SK-N-MC (cell line): ENCODE data around the gene GPRC5C.
A peak's percentile ranks its signal among the peaks of the same experiment; 100 is the strongest.

Experiments
- DNase-seq: peaks from one replicate; pipeline ENCODE4 v3.0.0-alpha.2; 2011; ENCODE audit warnings: low read depth, low spot score
- H3K27ac ChIP-seq: fragments of 200-600 bp; sonication (generic); 2 replicates; pipeline ENCODE4 v1.5.1; 2016; ENCODE audit warnings: mixed run types
- H3K36me3 ChIP-seq: fragments of 200-600 bp; sonication (generic); 2 replicates; pipeline ENCODE4 v1.6.1; 2017; ENCODE audit warnings: antibody characterized with exemption, low read length, mixed read lengths; ENCODE audit not compliant: insufficient read depth
- H3K4me3 ChIP-seq: fragments of 200-600 bp; sonication (generic); 2 replicates; pipeline ENCODE4 v1.5.1; 2016
- H3K9ac ChIP-seq: fragments of 200-600 bp; sonication (generic); 2 replicates; pipeline ENCODE4 v1.8.0; 2017; ENCODE audit warnings: mixed run types, mixed read lengths; ENCODE audit not compliant: insufficient read length
- H3K9me3 ChIP-seq: fragments of 200-600 bp; sonication (generic); 2 replicates; pipeline ENCODE4 v1.6.1; 2017; ENCODE audit warnings: low read depth, mild to moderate bottlenecking, antibody characterized with exemption, low read length, moderate library complexity, mixed read lengths
- EZH2 ChIP-seq: fragments of 200-600 bp; sonication (generic); IDR thresholded peaks from one replicate; pipeline ENCODE4 v1.6.1; 2017; ENCODE audit warnings: antibody characterized with exemption
- FOXP2 ChIP-seq: optimal IDR thresholded peaks from 2 replicates; pipeline ENCODE3; 2011; ENCODE audit warnings: mild to moderate bottlenecking, moderate library complexity; ENCODE audit not compliant: insufficient read depth; ENCODE audit errors: extremely low read length, control extremely low read depth
- POLR2AphosphoS5 ChIP-seq: IDR thresholded peaks from 2 replicates; pipeline ENCODE4 v1.6.1; 2012; ENCODE audit warnings: mild to moderate bottlenecking, low read depth, low read length, borderline replicate concordance

GPRC5C gene

DNA sequence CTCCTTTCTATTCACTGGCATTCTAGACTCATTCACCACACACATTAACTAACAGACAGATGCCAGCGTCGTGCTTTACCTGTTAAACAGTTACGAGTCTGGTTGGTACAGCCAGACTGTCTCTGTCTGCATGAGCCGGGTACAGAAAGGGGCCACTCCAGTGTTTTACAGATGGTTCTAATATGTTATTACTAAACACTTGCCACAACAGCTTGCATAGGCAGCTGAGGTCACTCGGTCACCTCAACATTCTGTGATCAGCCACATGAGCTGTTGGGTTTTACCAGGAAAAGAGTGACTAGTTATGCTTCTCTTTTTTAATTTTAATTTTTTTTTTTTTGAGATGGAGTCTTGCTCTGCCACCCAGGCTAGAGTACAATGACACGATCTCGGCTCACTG lies 59.7 kb downstream of the GPRC5C start:
- Histone ChIP-seq H3K9me3 (no peaks in the 10 kb centered on the region), H3K4me3 (no peak overlapping the region), H3K36me3 (no peaks in the 10 kb centered on the region), H3K9ac (no peak overlapping the region), H3K27ac (no peak overlapping the region)
- DNase-seq: no peak
- TF ChIP-seq EZH2 (no peak), POLR2AphosphoS5 (no peak), FOXP2 (no peak)

DNA sequence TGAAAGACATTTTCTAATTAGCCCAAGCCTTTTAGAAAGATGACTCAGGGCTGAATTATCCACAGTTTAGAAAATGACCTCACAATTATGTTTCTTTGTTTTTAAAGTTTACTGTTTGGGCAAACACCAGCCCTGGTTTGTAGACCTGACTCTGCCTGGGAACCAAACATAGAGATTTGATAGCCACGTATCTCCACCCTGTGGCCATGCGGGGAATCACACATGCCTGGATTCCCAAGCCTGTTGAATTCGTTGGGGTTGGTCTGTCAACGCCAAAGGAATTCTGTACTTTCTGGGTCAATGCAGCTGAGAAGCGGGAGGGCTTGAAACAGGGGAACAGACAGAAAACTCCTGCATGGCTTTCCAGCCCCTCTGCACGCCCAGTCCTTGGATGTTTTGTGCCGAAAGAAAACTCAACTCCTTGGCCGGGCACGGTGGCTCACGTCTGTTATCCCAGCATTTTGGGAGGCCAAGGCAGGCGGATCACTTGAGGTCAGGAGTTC lies 61.5 kb downstream of the GPRC5C start:
- Histone ChIP-seq H3K27ac (no peak overlapping the region), H3K9me3 (no peaks in the 10 kb centered on the region), H3K4me3 (no peak overlapping the region), H3K9ac (no peak overlapping the region), H3K36me3 (no peaks in the 10 kb centered on the region)
- TF ChIP-seq FOXP2 (no peak), POLR2AphosphoS5 (no peak)
- DNase-seq: peak; percentile 2
